GM23338 (cell line): ENCODE results near the gene MAST4.

Experiments used
- CREB1 ChIP-seq: fragments of 250-450 bp; sonication (Bioruptor Pico); IDR thresholded peaks from 2 replicates; pipeline ENCODE4 v1.5.0; 2020; ENCODE audit warnings: low read depth, mild to moderate bottlenecking, moderate library complexity
- CTCF ChIP-seq, 2 experiments: fragments of 200-600 bp in 1 of 2; sonication (generic) in 1 of 2; conservative IDR thresholded peaks; 2 replicates each; pipeline versions ENCODE4 v1.5.1 to v1.6.1; 2016 to 2017; ENCODE audit warnings: antibody characterized with exemption in 2 of 2, low read depth in 2 of 2, mild to moderate bottlenecking in 2 of 2, moderate library complexity in 1 of 2
- EZH2 ChIP-seq: fragments of 200-600 bp; sonication (generic); IDR thresholded peaks from one replicate; pipeline ENCODE4 v1.8.0; 2017; ENCODE audit warnings: antibody characterized with exemption, mild to moderate bottlenecking, low read depth; ENCODE audit not compliant: unreplicated experiment
- EZH2phosphoT487 ChIP-seq: fragments of 200-600 bp; sonication (generic); IDR thresholded peaks from one replicate; pipeline ENCODE4 v1.8.1; 2018; ENCODE audit warnings: antibody characterized with exemption; ENCODE audit not compliant: unreplicated experiment
- JUNB ChIP-seq: IDR thresholded peaks from one replicate; pipeline ENCODE4 v1.6.1; 2016; ENCODE audit warnings: antibody characterized with exemption; ENCODE audit not compliant: unreplicated experiment
- NANOG ChIP-seq: IDR thresholded peaks from 2 replicates; pipeline ENCODE4 v1.6.1; 2016; ENCODE audit warnings: antibody characterized with exemption, borderline replicate concordance
- POLR2AphosphoS5 ChIP-seq: IDR thresholded peaks from 2 replicates; pipeline ENCODE4 v1.6.1; 2016; ENCODE audit warnings: antibody characterized with exemption, low read depth
- REST ChIP-seq: IDR thresholded peaks from one replicate; pipeline ENCODE4 v1.6.1; 2018; ENCODE audit warnings: antibody characterized with exemption; ENCODE audit not compliant: unreplicated experiment
- STAT1 ChIP-seq: IDR thresholded peaks from one replicate; pipeline ENCODE4 v1.6.1; 2016; ENCODE audit warnings: antibody characterized with exemption; ENCODE audit not compliant: unreplicated experiment

GRCh38 chr5:67118050-67118620 is 521.9 kb downstream of the MAST4 start:
- TF ChIP-seq CTCF (conservative IDR thresholded peaks at IDR 0.05; ENCODE audit: low read depth in 2 of 2) (no peak), POLR2AphosphoS5 (no peak), CREB1 (no peak), EZH2 (no peak), EZH2phosphoT487 (no peak), REST (no peak), JUNB (no peak), STAT1 (no peak), NANOG (no peak)
